ENCODE results near the gene NUDT6.

The NUDT6 gene

GRCh38 chr4:122899682-122900081, 22.7 kb downstream of the NUDT6 start:
- no peaks in the 10 kb centered on the region for H3K9me3 ChIP-seq (ENCODE audit: control insufficient read depth in 2 of 2, low read length in 2 of 2)
- no peak overlapping the region for H3K27ac ChIP-seq (ENCODE audit: low read length)
- no peaks in the 10 kb centered on the region for H3K36me3 ChIP-seq (ENCODE audit: control insufficient read depth in 2 of 2, insufficient read depth in 2 of 2, low read length in 2 of 2)
- H3K9ac ChIP-seq (ENCODE audit: low read length in 2 of 2) = no peak overlapping the region
- no peaks in the 10 kb centered on the region for H3K4me1 ChIP-seq (ENCODE audit: control insufficient read depth, insufficient read depth, low read length)
- H3K4me3 ChIP-seq (ENCODE audit: low read length in 2 of 2) = no peak overlapping the region
- no peaks in the 10 kb centered on the region for H3K27me3 ChIP-seq (ENCODE audit: control insufficient read depth in 1 of 2, insufficient read depth in 2 of 2, low read length in 2 of 2)

DNA sequence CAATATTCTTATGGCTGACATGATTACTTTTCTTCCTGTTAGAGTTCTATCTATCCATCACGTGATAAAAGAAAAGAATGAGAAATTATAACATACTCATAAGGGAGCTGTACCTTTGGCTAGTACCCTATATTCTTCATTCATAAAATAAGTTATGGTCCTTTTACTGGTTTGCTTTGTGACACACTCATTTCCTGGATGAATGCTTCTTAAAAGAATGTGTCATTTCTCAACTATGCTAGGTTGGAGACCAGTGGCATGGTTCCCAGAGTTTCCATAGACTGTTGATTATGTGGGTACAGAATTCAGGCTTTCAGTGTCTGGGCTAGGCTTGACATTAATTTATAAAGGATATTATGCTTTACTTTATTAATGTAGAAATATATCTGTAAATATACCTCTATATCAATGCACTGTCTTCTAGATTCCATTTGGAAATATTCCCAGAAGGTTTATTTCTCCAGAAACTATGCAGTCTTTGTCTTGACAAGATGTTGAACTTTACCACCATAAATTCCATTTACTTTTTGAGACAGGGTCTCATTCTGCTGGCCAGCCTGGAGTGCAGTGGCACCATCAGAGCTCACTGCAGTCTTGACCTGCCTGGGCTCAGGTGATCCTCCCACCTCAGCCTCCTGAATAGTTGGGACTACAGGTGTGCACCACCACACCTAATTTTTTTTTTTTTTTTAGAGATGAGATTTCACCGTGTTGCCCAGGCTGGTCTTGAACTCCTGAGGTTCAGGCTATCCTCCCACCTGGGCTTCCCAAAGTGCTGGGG, 23.8 kb downstream of the NUDT6 start:
- Histone ChIP-seq H3K27me3 (ENCODE audit: control insufficient read depth in 1 of 2, insufficient read depth in 2 of 2, low read length in 2 of 2) (no peaks in the 10 kb centered on the region), H3K9me3 (ENCODE audit: control insufficient read depth in 2 of 2, low read length in 2 of 2) (no peaks in the 10 kb centered on the region), H3K36me3 (ENCODE audit: control insufficient read depth in 2 of 2, insufficient read depth in 2 of 2, low read length in 2 of 2) (peaks cover 0 to 6% of the 10 kb centered on the region in 2 donors), H3K4me3 (ENCODE audit: low read length in 2 of 2) (no peak overlapping the region), H3K9ac (ENCODE audit: low read length in 2 of 2) (no peak overlapping the region), H3K27ac (ENCODE audit: low read length) (no peak overlapping the region), H3K4me1 (ENCODE audit: control insufficient read depth, insufficient read depth, low read length) (no peaks in the 10 kb centered on the region)

DNA sequence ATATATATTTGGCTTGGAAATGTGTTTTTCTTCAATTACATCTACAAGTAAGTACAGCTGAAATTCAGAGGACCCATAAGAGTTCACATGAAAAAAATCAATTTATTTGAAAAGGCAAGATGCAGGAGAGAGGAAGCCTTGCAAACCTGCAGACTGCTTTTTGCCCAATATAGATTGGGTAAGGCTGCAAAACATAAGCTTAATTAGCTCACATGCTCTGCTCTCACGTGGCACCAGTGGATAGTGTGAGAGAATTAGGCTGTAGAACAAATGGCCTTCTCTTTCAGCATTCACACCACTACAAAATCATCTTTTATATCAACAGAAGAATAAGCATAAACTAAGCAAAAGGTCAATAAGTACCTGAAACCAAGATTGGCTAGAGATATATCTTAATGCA, 26.1 kb downstream of the NUDT6 start:
- H3K9me3 ChIP-seq (ENCODE audit: control insufficient read depth in 2 of 2, low read length in 2 of 2) = no peaks in the 10 kb centered on the region
- H3K4me3 ChIP-seq (ENCODE audit: low read length in 2 of 2) = no peak overlapping the region
- no peaks in the 10 kb centered on the region for H3K4me1 ChIP-seq (ENCODE audit: control insufficient read depth, insufficient read depth, low read length)
- H3K27ac ChIP-seq (ENCODE audit: low read length) = no peak overlapping the region
- no peaks in the 10 kb centered on the region for H3K27me3 ChIP-seq (ENCODE audit: control insufficient read depth in 1 of 2, insufficient read depth in 2 of 2, low read length in 2 of 2)
- no peak overlapping the region for H3K9ac ChIP-seq (ENCODE audit: low read length in 2 of 2)
- H3K36me3 ChIP-seq (ENCODE audit: control insufficient read depth in 2 of 2, insufficient read depth in 2 of 2, low read length in 2 of 2) = peaks cover 0 to 6% of the 10 kb centered on the region in 2 donors

GRCh38 chr4:122895336-122895995, 26.9 kb downstream of the NUDT6 start:
- H3K4me3 ChIP-seq (ENCODE audit: low read length in 2 of 2) = no peak overlapping the region
- no peak overlapping the region for H3K9ac ChIP-seq (ENCODE audit: low read length in 2 of 2)
- no peaks in the 10 kb centered on the region for H3K4me1 ChIP-seq (ENCODE audit: control insufficient read depth, insufficient read depth, low read length)
- no peaks in the 10 kb centered on the region for H3K9me3 ChIP-seq (ENCODE audit: control insufficient read depth in 2 of 2, low read length in 2 of 2)
- no peak overlapping the region for H3K27ac ChIP-seq (ENCODE audit: low read length)
- H3K27me3 ChIP-seq (ENCODE audit: control insufficient read depth in 1 of 2, insufficient read depth in 2 of 2, low read length in 2 of 2) = no peaks in the 10 kb centered on the region
- H3K36me3 ChIP-seq (ENCODE audit: control insufficient read depth in 2 of 2, insufficient read depth in 2 of 2, low read length in 2 of 2) = peaks cover 0 to 6% of the 10 kb centered on the region in 2 donors

DNA sequence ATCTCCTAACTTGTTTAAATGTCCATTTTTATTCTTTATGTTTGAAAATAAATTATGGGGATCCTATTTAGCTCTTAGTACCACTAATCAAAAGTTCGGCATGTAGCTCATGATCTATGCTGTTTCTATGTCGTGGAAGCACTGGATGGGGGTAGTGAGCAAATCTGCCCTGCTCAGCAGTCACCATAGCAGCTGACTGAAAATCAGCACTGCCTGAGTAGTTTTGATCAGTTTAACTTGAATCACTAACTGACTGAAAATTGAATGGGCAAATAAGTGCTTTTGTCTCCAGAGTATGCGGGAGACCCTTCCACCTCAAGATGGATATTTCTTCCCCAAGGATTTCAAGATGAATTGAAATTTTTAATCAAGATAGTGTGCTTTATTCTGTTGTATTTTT, 27.6 kb downstream of the NUDT6 start:
- H3K4me1 ChIP-seq (ENCODE audit: control insufficient read depth, insufficient read depth, low read length) = no peaks in the 10 kb centered on the region
- no peaks in the 10 kb centered on the region for H3K27me3 ChIP-seq (ENCODE audit: control insufficient read depth in 1 of 2, insufficient read depth in 2 of 2, low read length in 2 of 2)
- H3K9me3 ChIP-seq (ENCODE audit: control insufficient read depth in 2 of 2, low read length in 2 of 2) = no peaks in the 10 kb centered on the region
- no peak overlapping the region for H3K4me3 ChIP-seq (ENCODE audit: low read length in 2 of 2)
- no peak overlapping the region for H3K9ac ChIP-seq (ENCODE audit: low read length in 2 of 2)
- H3K27ac ChIP-seq (ENCODE audit: low read length) = no peak overlapping the region
- H3K36me3 ChIP-seq (ENCODE audit: control insufficient read depth in 2 of 2, insufficient read depth in 2 of 2, low read length in 2 of 2) = peaks cover 0 to 6% of the 10 kb centered on the region in 2 donors

DNA sequence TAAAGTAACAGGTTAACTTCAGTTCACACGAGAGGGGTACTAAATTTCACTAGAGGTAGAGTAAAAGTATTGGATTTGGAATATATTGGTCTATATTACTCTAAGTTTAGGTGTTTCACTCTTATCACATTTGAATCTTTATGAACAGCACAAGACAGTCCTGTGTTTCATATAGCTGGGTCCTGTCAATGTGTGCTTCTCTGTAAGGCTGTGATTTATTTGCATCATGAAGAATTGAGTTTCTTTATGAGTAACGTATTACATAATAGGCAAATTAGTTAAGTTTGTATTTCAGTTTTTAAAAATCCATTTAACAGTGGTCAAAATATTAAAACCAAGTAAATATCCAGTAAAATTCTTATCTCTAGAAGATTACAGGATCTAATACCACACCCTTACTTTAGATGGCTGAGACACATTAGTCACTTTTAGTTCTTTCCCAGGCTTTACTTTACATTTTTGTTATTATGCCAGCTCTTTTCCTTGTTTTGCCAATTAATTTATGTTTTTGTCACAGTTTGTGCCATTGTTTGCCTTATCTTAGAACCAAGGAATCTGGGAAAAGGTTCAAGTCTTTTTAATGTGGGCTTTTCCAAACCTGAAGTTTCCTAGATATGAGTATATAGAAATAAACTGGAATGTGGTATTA, 32.1 kb downstream of the NUDT6 start:
- H3K9me3 ChIP-seq (ENCODE audit: control insufficient read depth in 2 of 2, low read length in 2 of 2) = no peaks in the 10 kb centered on the region
- no peak overlapping the region for H3K4me3 ChIP-seq (ENCODE audit: low read length in 2 of 2)
- no peak overlapping the region for H3K27ac ChIP-seq (ENCODE audit: low read length)
- peaks cover 0 to 11% of the 10 kb centered on the region in 2 donors for H3K36me3 ChIP-seq (ENCODE audit: control insufficient read depth in 2 of 2, insufficient read depth in 2 of 2, low read length in 2 of 2)
- H3K9ac ChIP-seq (ENCODE audit: low read length in 2 of 2) = no peak overlapping the region
- H3K27me3 ChIP-seq (ENCODE audit: control insufficient read depth in 1 of 2, insufficient read depth in 2 of 2, low read length in 2 of 2) = no peaks in the 10 kb centered on the region
- H3K4me1 ChIP-seq (ENCODE audit: control insufficient read depth, insufficient read depth, low read length) = no peaks in the 10 kb centered on the region

DNA sequence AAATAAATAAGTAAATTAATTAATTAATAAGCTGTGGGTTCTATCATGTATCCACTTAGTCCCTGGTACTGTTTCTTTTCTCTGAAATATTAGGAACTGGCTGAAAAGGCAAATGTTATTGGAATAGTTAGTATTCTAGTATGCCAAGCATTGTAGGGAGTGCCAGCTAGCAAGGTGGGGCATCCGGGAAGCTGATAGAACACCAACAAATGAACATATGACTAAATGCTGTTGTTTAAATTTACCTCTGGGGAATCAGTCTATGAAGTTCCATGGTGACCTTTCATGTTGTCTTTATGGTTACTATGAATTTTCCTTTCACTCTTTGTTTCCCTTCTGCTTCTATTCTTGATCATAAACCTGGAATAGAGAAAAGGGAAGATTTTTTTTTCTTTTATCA, 32.7 kb downstream of the NUDT6 start:
- no peak overlapping the region for H3K4me3 ChIP-seq (ENCODE audit: low read length in 2 of 2)

DNA sequence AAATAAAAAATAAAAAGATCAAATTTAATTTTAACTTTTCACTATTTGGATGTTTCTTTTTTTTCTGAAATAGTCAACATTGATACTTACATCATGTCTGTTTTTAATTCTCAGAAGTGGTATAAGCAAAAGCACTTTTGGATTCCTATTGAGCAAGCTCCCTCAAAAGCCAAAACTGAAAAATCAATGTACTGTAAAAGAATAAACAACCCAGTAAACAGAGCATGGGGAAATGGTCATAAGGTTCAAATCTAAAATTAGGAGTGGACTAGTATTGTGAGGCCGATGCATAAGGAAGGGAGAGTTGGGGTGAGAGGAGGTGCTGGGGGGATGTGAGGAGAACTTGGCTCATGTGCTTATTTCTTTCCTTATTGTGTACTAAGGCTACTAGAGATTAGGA, 37.9 kb downstream of the NUDT6 start:
- Histone ChIP-seq H3K27ac (ENCODE audit: low read length) (no peak overlapping the region), H3K4me1 (ENCODE audit: control insufficient read depth, insufficient read depth, low read length) (no peaks in the 10 kb centered on the region), H3K36me3 (ENCODE audit: control insufficient read depth in 2 of 2, insufficient read depth in 2 of 2, low read length in 2 of 2) (peaks cover 4 to 11% of the 10 kb centered on the region in 2 donors), H3K9ac (ENCODE audit: low read length in 2 of 2) (no peak overlapping the region), H3K9me3 (ENCODE audit: control insufficient read depth in 2 of 2, low read length in 2 of 2) (no peaks in the 10 kb centered on the region), H3K27me3 (ENCODE audit: control insufficient read depth in 1 of 2, insufficient read depth in 2 of 2, low read length in 2 of 2) (no peaks in the 10 kb centered on the region), H3K4me3 (ENCODE audit: low read length in 2 of 2) (no peak overlapping the region)

More for the DNA sequence above, 32.7 kb downstream of the NUDT6 start:
- Histone ChIP-seq H3K9ac (ENCODE audit: low read length in 2 of 2) (no peak overlapping the region), H3K36me3 (ENCODE audit: control insufficient read depth in 2 of 2, insufficient read depth in 2 of 2, low read length in 2 of 2) (peaks cover 0 to 11% of the 10 kb centered on the region in 2 donors), H3K4me1 (ENCODE audit: control insufficient read depth, insufficient read depth, low read length) (no peaks in the 10 kb centered on the region), H3K9me3 (ENCODE audit: control insufficient read depth in 2 of 2, low read length in 2 of 2) (no peaks in the 10 kb centered on the region), H3K27ac (ENCODE audit: low read length) (no peak overlapping the region), H3K27me3 (ENCODE audit: control insufficient read depth in 1 of 2, insufficient read depth in 2 of 2, low read length in 2 of 2) (no peaks in the 10 kb centered on the region)

- peaks cover 4 to 6% of the 10 kb centered on the region in 2 donors for H3K36me3 ChIP-seq (ENCODE audit: control insufficient read depth in 2 of 2, insufficient read depth in 2 of 2, low read length in 2 of 2)
- H3K4me3 ChIP-seq (ENCODE audit: low read length in 2 of 2) = no peak overlapping the region
- H3K27ac ChIP-seq (ENCODE audit: low read length) = no peak overlapping the region
- H3K4me1 ChIP-seq (ENCODE audit: control insufficient read depth, insufficient read depth, low read length) = no peaks in the 10 kb centered on the region
- H3K9me3 ChIP-seq (ENCODE audit: control insufficient read depth in 2 of 2, low read length in 2 of 2) = no peaks in the 10 kb centered on the region
- no peaks in the 10 kb centered on the region for H3K27me3 ChIP-seq (ENCODE audit: control insufficient read depth in 1 of 2, insufficient read depth in 2 of 2, low read length in 2 of 2)
- H3K9ac ChIP-seq (ENCODE audit: low read length in 2 of 2) = no peak overlapping the region
These were observed 39.3 kb downstream of the NUDT6 start for GRCh38 chr4:122882857-122883735.

DNA sequence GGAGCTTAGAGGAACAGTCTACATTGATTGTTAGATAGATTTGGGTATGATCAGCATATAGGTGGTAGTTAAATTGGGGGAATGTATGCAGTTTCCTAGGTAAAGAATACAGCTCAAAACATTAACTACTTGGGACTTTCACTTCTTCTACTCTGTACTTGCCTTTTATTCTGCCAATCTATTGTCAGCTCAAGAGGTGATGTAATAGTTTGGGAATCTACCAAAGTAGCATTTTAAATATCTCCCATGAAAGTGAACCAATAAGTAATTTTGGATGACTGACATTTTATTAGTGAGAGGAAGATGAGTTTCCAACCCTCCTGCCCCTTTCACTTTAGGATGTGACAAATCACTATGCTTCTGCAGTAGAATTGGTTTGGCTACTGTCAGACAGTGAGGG, 43.4 kb downstream of the NUDT6 start:
- Histone ChIP-seq H3K9me3 (ENCODE audit: control insufficient read depth in 2 of 2, low read length in 2 of 2) (no peaks in the 10 kb centered on the region), H3K36me3 (ENCODE audit: control insufficient read depth in 2 of 2, insufficient read depth in 2 of 2, low read length in 2 of 2) (peaks cover 7 to 12% of the 10 kb centered on the region in 2 donors), H3K9ac (ENCODE audit: low read length in 2 of 2) (no peak overlapping the region), H3K4me3 (ENCODE audit: low read length in 2 of 2) (no peak overlapping the region), H3K4me1 (ENCODE audit: control insufficient read depth, insufficient read depth, low read length) (no peaks in the 10 kb centered on the region), H3K27me3 (ENCODE audit: control insufficient read depth in 1 of 2, insufficient read depth in 2 of 2, low read length in 2 of 2) (no peaks in the 10 kb centered on the region), H3K27ac (ENCODE audit: low read length) (no peak overlapping the region)
